GM18507 (cell line): ENCODE data around the gene ALKAL2.
"Not testable (repeated sequence)": the region's sequence is repeated elsewhere in the genome, so short reads cannot be mapped to it uniquely, and the experiment has no call there.

Experiments
- DNase-seq: peaks from one replicate; pipeline ENCODE4 v3.0.0; 2011; ENCODE audit warnings: low read depth; ENCODE audit not compliant: insufficient read length; ENCODE audit errors: extremely low spot score
- FAIRE-seq: peaks from 2 replicates; lab custom pipeline; 2011; peaks lifted over from hg19 to GRCh38; lab: Jason Lieb, UNC

Gene ALKAL2, protein sequence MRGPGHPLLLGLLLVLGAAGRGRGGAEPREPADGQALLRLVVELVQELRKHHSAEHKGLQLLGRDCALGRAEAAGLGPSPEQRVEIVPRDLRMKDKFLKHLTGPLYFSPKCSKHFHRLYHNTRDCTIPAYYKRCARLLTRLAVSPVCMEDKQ

DNA sequence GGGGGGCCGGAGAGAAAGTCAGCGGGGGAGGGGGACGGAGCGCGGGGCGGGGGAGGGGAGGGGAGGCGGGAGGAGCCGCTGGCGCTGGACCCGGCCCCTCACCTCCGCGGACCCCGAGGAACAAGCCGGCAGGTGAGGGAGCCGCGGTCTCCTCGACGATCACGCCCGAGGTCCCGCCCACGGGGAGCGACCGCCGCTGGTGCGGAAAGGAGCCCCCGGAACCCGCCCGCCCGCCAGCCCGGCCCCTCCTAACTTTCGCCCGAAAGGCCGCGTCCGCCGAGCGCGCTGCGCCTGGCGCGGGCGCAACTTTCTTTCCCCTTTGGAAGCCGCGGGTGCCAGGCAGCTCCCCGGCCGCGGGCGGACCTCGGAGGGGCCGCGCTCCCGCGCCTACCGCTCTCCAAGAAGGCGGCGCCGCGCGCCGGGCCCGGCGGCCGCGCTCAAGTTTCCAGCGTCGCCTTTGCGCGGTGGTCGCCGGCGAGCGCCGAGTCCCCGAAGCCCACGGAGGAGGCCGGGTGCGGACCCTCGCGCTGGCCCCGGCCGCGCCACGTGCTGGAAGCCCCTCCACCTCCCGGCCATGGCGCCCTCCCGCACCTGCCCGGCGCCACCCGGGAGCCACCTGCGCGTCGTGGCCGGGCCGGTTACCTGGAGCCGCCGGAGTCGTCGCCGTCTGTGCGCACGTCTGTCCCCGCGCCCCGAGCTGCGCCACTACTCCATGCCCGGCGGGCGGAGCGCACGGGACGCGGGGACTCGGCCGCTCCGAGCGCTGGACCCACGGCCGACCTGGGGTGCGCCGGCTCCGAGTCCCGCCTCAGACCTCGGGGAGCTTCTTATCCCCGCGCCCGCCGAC is at the start of gene ALKAL2:
Gene ALKAL2, minus strand, starts transcription at position 181 of the 847 bp plus-strand sequence. CDS start 256 bp downstream, outside the sequence.
- no peak for DNase-seq
- no peak for FAIRE-seq

DNA sequence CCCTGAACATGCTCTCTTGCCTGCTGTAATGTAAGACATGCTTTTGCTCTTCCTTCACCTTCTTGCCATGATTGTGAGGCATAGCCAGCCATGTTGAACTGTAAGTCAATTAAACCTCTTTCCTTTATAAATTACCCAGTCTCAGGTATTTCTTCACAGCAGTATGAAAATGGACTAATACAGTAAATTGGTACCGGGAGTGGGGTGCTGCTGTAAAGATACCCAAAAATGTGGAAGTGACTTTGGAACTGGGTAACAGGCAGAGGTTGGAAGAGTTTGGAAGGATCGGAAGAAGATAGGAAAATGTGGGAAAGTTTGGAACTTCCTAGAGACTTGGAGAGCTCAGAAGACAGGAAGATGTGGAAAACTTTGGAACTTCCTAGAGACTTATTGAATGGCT is 49.1 kb upstream of the ALKAL2 start:
- DNase-seq, FAIRE-seq: not testable (repeated sequence)

DNA sequence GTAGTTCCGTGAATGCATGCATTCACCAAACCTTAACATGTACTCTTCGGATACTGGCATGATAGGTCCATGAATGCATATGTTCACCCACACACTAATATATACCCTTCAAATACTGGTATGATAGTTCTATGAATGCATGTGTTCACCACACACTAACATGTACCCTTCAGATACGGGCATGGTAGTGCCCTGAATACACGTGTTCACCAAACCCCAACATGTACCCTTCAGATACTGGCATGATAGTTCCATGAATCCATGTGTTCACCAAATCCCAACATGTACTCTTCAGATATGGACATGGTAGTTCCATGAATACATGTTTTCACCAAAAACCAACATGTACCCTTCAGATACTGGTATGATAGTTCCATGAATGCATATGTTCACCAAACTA is 48.5 kb upstream of the ALKAL2 start:
- no peak for FAIRE-seq

DNA sequence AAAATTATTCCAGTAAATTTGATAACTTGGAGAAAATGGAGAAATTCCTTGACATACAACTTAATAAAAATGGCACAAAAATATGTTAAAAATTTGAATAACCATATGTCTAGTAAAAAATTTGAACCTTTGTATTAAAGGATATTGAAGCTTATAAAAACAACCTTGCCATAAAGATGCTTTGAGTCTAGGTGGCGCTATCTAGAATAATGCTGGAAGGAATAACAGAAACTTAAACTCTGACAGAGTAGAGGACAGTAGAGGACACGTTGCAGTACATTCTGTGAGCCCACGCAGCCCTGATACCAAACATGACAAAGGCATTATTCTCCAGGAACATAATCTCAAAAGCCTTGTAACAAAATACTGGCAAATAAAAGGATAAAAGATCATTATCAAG is 44.7 kb upstream of the ALKAL2 start:
- no peak for DNase-seq
- no peak for FAIRE-seq

More for the DNA sequence above, 48.5 kb upstream of the ALKAL2 start:
- no peak for DNase-seq

DNA sequence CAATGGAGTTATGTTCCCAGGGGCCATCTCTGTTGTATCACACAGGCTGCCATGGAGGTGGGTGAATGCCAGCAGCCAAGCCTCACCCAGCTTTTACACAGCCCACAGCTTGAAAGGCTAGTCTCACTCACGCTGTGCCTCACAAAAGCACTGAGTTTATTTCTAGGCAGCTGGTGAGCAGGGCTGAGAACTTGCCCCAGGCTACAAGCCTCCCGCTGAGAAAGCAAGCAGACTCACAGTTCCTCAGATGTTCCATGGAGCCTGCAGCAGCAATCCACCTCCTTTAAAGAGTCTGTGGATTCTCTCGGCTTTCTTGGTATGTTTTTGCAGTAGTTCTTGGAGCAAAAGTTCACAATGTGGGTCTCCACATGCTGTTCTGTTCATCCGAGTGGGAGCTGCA is 40.9 kb upstream of the ALKAL2 start:
- no peak for FAIRE-seq
- no peak for DNase-seq

DNA sequence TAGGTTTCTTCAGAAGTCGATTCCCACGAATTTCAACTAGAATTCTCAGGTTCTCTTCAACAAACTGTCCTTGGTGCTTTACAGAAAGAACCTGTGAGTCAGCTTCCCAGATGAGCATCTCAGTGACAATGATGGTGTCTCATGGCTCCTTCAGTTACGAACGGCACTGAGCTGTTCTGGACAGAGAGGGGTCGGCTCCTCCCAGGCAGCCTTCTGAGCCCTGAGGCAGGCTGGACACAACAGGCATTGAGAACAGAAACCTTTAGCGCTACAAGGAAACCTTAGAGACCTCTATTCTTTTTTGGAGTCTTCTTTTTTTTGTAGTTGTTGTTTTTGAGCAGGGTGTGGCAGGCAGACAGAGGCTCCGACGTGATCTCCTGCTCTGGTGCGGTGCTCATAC is 35.1 kb upstream of the ALKAL2 start:
- FAIRE-seq (no peak), DNase-seq (no peak)

DNA sequence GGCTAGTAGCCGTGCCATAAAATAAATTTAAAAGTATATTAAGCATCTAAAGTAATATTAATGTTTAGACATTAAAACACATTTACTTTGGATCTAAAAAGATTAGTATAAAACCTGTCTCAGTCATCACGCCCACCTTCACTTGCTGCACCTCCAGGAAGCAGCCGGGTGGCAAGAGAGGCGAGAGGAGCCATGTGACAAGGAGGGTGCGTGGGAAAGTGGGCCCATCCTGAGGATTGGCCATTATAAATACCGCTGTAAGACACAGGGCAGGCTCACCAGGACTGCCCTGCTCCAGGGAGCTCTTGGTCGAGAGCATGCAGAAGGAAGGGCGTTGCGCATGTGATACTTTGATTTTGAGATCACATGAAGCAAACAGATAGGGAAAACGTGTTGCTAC is 34.4 kb upstream of the ALKAL2 start:
- FAIRE-seq: no peak

DNA sequence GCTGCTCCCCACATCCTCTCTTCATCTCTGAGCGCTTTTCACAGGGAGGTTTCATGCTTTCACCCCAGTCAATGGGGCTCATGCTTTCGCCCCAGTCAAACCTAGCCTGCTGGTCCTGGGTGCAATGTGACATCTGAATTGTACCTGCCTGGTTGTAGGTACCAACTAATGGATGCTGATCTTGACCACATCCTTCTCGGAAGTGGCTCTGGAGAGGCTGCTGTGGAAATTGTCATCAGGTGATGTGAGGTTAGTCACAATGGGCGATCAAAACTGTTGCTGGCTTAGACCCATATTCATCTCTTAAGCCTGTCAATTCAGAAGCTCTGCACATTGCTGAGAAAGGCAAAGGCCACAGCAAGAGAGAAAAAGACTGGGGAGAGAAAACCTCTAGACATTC is 32.7 kb upstream of the ALKAL2 start:
- FAIRE-seq (no peak), DNase-seq (no peak)

More for the DNA sequence above, 34.4 kb upstream of the ALKAL2 start:
- no peak for DNase-seq

DNA sequence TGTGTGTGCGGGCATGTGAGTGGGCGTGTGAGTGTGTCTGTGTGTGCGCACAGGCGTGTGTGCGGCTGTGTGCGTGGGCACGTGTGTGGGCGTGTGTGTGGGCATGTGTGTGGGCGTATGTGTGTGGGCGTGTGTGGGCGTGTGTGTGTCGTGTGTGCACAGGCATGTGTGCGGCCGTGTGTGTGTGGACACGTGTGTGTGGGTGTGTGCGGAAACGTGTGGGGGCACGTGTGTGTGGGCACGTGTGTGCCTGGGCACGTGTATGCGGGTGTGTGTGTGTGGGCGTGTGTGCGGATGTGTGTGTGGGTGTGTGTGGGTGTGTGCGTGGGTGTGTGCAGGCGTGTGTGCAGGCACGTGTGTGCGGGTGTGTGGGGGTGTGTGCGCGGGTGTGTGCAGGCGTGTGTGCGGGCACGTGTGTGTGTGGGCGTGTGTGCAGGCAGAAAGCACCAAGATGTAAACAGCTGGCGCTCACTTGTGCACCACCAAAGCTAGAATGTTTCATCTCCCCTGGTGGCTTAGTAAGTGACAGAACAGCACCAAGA is 31.2 kb upstream of the ALKAL2 start:
- DNase-seq: no peak
- no peak for FAIRE-seq

DNA sequence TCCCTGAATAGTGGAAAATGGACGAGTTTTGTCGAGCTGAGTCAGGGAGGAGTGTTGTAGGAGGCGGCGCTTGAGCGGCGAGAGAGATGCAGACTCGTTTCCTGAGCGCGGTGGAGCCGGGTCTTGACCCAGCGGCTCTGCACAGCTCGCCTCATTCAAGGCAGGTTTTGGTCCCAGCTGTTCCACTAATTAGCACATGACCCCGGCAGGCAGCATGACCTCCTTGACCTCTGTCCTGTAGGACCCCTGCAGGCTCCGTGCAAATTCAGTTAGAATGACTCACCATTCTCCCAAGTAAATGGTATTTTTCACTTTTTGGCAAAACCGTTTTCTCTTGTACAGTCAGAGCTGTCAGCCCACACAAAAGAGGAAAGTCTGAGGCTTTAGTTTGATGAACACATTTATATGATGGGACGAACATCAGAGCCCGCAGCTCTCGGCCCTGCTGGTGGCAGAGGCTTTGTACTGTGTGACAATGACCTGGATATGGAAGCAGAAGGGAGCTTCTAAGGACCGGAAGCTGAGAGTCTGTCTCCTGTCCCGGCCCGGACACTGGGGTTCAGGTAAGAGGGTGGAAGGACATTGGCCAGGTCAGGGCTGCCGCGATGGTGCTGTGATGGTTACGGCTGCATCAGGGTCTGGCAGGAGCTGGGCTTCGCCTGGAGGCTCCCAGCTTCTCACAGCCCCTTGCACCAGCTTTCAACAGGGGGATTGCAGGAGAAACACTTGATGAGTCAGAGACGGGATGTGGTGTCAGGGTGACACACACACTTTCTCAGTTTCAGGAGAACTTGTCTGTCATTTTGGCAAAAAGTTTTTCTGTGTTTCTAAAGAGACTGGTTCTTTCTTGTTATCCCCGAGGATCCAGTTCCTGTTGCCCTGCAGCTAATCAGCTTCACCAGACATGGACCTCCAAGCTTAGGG is 29.9 kb upstream of the ALKAL2 start:
- FAIRE-seq (no peak), DNase-seq (no peak)

DNA sequence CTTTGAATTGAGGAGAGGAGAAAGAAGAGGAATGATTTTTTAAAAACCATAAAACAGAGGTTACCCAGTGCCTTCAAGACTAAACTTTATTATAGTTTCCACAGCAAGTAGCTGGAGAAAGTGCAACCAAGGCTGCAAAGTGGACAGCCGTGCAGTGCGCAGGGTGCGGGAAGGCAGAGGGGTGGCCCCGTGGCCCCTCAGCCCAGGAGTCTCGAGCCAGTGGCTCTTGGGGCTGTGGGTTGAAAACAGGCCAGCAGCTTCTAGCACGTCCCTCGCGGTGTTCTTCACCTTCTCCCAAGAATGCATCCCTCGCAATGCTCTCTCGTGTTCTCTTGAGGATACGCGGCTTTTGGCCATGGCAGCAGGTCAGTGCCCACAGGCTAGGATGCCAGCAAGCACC is 28.5 kb upstream of the ALKAL2 start:
- DNase-seq: no peak
- FAIRE-seq: no peak

DNA sequence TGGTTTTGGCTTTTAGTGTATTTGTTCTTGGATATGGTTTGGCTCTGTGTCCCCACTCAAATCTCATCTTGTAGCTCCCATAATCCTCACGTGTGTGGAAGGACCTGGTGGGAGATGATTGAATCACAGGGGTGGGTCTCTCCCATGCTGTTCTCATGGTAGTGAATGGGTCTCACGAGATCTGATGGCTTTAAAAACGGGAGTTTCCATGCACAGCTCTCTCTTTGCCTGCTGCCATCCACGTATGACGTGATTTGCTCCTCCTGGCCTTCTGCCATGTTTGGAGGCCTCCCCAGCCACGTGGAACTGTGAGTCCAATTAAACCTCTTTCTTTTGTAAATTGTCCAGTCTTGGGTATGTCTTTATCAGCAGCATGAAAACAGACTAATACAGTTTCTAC is 28.0 kb upstream of the ALKAL2 start:
- FAIRE-seq, DNase-seq: not testable (repeated sequence)

DNA sequence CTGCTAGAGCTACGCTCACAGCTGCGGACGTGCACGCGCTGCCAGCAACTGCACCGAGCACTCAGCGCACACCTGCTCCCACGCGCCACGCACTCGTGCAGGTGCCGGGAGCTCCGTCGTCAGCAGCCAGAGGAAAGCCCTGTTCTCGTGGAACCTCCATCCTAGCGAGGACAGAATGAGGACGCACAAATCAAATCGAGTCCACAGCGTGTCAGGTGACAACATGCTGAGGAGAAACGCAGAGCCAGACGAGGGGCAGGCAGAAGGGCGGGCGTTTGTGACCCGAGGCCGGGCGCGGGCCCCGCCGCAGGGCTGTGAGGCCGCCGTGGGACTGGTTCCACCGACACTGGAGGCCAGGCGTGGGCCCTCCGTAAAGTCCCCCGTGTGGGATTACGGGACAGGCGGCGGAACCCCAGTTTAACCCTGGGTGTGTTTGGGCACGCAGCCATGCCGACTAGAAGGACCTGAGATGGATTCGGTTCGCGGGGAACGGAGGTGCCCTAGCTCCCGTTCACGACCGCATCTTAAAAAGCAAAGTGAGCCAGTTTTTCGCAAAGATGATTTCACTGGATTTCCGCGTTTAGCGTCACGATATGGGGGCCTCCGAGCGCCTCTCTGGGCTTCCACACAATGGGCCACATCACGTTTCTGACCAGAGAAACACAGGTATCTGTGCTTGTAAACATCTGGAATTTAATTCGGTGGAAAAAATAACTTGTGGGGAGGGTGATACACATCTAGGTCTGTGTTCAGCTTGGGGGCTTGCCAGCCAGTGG is 26.9 kb upstream of the ALKAL2 start:
- FAIRE-seq: no peak
- no peak for DNase-seq

DNA sequence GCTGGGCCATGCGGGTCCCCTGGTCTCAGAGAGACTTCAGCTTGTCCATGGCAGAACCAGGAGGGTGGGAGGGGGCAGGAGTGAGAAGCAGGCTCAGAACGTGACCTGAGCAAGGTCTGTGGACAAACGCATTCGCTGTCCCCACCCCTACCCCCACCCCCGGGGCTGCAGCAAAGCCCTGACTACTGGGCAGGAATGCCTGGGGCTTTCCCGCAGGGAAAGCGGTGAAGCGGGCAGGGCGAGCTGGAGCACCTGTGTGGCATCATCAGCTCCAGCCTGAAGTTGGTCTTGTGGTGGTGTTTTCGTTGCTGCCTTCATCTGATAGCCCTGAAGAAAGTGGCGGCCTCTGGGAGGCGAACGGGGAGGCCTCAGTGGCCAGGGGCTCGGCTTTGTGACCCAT is 26.1 kb upstream of the ALKAL2 start:
- FAIRE-seq (no peak), DNase-seq (no peak)

DNA sequence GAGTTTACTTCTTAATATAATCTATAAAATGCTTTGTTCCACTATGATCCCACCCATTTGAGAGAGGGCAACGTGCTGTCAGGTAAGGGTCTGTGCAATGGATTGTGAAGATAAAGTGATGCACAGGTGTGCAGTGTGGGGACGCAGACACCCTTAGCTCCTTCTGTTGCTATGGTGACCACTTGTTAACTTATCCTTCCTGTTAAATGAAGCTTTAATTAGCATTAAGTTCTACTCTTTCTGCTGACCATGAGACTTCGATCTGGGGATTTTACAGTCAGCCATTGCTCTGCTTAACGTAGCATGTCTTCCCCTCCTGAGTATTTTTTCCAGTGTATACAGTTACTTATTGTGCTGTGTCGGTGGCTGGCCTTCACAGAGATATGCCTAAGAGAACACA is 23.1 kb upstream of the ALKAL2 start:
- DNase-seq (no peak), FAIRE-seq (no peak)

DNA sequence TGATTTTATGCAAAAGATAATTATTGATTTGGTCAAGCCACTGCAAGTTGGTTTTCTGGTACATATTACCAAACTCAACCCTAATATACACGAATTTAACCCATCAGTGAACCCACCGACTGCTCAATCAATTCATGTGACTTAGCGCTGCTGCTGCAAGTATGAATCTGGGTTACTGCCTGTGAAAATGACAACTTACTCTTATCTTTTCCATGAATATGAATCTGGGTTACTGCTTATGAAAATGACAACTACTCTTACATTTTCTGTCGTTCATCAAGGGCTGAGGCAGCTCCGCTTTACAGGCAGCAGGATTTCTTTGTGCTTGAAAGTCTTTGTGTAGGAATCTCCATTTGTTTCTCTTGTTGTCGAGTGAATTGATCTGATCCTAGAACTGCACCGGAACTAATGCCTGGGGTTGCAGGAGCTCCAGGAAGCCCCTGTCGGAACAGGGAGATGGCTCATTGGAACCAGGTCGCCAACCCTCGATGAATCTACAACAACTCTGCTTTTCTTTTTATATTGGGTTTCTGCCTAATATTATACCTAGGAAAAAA is 22.1 kb upstream of the ALKAL2 start:
- FAIRE-seq (no peak), DNase-seq (no peak)

DNA sequence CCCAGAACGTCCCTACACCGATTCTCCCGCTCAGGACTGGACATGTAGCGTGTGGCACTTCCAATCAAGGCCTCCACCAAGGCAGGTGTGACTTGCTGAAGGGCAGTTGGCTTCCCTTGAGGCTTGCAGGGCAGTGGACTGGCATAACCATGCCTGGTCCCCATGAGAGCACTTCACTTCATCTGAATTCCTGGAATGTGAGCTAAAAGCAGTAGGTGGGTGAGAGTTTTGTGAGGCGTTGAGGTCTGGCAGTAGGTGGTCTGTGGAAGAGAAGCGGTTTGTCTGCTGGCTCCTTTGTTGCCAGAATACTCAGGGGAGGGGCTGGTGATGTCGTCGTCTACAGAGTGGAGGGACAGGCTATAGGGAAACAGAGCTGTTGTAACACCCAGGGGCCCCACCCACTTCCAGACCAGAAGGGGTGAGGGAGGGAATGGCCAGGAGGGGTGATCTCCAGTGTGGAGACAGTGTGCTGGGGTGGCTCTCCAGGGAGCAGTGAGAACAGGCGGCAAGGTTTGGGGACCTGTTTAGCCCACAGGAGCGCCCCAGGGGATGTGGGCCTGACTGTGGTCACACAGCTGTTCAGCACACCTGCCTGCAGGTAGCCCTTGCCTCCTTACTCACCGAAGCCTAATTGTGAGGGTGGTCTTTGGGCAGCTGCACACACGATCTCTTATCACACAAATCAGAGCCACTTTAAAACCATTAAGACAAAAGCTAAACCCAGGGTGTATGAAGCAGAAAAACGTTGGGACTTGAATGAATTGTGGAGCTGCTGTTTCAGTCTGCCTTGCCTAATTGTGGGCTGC is 21.5 kb upstream of the ALKAL2 start:
- FAIRE-seq (no peak), DNase-seq (no peak)

DNA sequence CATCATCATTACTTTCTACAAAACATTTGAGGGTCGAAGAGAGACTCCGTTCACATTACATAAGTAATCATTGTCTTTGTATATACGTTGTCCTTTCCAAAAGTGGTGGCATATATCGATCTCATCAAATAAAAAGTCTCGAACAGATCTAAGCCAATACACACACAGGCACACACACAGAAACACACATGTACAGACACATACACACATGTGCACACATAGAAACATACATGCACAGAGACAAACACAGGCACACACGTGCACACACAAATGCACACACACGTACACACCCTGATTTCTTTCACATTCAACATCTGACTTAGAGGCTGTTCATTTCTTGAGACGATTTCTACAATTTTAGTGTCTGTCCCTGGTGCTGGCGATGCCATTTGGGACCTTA is 17.5 kb upstream of the ALKAL2 start:
- DNase-seq (no peak), FAIRE-seq (no peak)
